NCI-H2196 treated with DMSO at 0.1 percent for 48 hours (cell line): ENCODE results near the gene PRPS1L1.

Source experiments
- DNase-seq: peaks from one replicate; lab custom pipeline; 2025; ENCODE audit not compliant: unreplicated experiment; lab: John Stamatoyannopoulos, UW

PRPS1L1 gene

DNA sequence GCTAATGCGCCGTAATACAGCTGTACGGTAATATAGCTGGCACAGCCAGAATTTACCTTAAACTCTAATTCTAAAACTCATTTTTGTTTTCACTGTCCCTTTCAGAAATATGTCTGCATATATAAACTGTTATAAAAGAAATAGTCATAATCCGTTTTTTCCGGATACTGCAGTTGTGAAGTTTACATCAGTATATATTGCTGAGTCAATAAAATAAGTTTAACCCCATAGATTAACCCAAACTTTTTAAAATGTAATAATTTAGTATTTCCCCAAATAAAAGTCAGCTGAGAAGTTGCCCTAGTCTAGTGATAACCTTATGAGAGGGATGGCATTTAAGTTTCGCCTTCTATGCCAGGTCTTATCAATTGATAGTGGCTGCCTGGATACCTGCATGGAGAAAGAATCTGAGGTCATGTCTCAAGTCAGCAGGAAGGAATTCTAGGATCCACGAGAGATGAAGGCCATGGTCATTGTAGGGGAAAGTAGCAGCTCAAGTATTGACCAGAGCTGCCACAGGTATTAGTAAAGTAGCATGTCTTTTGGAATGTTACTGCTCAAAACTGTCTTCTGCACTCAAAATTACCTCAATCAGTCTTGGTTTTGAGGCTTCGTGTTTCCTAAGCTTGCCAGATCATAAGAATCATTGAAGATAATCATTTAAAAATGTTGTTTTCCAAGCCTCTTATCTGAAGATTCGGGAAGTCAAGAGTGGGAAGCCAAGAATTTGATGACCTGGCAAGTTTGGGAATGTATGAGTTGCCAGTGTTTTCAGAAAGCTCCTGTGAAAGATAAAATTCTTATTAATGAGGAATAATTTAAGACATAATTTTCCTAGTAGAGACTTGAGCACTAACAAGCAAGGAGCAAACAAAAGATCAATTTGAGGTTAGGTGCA lies 10.8 kb downstream of the PRPS1L1 start:
- DNase-seq, result no peak

- no peak for DNase-seq
Observed at GRCh38 chr7:18013936-18014335, 13.7 kb downstream of the PRPS1L1 start.

- DNase-seq, result no peak
Observed at GRCh38 chr7:18004372-18004771, 23.3 kb downstream of the PRPS1L1 start.

DNA sequence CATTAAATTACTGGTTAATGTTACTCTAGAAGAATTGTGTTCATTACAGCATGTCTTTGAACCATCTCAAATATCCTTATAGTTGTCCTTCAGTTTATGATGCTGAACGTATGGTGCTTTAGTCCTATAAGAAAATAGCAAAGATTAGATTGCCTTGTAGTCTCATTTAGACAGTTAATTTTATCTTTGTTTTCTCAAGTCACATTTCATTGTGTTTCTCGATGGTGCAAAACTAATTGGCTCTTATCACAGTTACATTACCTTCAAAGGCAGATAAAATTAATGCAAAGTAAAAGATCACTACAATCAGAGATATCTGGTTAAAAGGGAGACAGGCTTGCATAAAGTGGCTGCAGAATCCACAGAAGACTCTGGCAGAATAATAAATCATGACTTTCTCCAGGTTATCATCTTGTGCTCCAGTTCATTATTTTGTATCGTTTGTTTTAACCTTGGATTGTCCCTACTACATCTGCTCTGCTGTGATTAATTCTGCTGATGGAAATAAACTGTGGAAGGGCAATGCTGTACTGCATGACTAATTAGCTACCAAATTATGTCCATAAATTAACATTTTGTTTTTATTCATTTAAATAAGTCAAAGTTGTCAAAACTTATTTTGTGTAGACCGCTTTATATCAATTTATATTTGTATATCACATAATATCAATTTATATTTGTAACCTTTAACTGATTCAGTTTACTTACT lies 24.2 kb downstream of the PRPS1L1 start:
- DNase-seq, result no peak

- DNase-seq, result no peak
Observed at GRCh38 chr7:17998692-17999091, 29.0 kb downstream of the PRPS1L1 start.

DNA sequence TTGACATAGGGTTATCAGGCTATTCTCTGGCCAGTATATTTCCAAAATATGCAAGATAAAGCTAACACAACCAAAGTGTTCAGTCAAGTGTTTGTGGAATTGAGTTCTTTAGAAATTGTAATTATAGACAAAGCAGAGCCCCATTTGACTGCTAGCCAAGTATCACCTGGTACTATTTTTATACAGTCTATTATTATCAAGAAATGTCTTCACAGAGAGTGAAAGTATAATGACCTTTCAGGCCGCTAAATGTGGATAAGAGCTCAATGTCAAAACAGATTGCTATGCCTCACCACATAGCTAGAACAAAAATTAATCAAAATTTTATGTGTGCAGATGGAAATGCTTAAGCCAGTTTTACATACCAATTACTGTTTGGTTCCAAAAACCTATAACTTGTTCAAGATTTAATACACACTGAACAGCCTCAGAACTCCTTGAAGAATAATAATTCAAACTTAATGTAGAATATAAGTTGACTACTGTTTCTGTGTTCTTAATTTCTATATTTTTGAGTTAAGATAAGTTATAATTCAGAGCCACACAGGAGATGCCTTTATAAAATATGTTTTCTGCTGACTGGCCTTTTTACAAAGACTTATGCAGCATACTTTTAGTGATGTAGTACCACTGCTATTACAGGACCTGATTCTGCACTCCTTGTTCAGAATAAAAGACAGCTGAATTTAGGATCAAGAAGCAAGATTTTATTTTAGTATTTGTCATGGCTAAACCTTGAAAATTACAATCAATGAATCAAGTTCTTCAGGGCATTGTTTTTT lies 31.0 kb downstream of the PRPS1L1 start:
- DNase-seq, result no peak

GRCh38 chr7:17996040-17996439 lies 31.6 kb downstream of the PRPS1L1 start:
- no peak for DNase-seq

DNA sequence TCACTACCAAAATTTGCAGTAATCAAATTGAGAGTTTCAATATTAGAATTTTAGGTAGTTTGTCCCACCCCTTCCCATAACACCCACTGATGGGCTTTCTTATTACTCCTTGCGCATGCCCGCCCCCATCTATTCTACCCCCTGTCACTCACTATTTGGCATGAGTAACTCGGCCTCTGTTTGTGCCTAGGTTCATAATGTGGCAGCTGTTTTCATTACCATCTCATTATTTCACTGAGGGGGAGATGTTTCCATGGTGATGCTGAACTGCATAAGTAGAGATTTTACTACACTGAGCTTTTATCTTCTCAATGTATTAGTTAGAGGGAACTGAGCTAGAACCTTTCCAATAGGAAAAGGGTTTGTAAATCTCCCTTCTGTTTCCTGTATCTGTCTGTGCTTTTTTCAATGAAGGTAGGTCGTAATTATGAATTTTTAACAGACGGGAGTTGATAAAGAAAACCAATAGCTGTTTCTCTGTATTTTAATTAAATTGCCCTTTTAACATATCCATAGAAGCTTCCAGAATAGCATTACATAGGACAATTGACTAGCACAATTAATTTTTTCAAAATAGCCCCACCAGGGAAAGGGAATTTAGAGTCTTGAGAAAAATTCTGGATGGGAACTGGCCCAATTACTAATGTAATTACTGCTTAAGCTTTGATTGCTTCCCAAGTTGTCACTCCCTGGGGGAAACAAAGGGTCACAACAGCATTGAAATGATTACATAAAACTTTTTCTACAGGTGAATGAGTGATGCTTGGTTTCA lies 33.4 kb downstream of the PRPS1L1 start:
- no peak for DNase-seq

DNA sequence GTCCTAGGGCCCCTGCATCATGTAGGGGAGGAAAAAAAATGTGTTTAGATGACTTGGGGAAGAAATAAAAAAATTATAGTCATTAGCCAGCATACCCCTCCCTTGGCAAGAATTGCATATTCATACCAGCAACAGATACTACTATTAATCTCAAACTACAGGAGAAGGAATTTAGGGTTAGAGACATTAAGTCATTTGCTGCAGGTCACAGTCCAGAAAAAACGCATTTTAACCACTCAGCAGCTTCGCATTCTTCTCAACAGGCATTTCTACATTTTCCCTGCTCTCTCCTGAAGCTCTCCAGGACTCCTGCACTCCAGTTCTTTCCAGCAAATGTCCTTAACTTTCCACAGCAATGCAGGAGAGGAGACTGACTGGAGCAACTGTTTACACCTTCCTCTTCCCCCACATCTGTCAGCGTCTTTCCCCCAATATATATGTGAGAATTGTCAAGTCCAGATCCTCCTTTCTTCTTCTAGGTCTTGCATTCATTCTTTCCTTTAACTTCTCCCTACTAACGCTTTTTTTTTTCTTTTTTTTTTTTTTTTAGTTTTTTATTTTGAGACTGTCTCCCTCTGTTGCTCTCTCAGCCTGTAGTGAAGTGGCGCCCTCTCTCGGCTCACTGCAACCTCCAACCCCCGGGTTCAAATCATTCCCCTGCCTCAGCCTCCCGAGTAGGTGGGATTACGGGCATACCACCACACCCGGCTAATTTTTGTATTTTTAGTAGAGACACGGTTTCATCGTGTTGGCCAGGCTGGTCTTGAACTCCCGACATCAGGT lies 35.6 kb downstream of the PRPS1L1 start:
- no peak for DNase-seq

DNA sequence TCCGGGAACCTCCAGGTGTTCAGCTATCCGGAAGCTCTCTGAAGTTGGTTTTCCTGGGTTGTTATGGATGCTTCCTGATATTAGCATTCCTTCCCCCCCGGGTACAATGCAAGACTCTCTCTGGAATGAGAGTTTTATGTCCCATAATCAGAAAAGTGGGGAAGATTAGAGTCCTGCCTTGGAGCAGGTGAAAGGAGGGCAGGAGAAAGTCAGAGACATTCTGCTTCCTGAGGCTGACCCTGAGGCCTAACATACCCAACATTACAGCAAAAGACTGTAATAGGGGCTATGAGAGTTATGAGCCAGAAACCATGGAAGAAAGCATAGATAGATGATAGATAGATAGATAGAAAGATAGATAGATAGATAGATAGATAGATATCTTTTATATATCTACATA lies 36.9 kb downstream of the PRPS1L1 start:
- no peak for DNase-seq

GRCh38 chr7:17989546-17989945 lies 38.1 kb downstream of the PRPS1L1 start:
- no peak for DNase-seq

DNA sequence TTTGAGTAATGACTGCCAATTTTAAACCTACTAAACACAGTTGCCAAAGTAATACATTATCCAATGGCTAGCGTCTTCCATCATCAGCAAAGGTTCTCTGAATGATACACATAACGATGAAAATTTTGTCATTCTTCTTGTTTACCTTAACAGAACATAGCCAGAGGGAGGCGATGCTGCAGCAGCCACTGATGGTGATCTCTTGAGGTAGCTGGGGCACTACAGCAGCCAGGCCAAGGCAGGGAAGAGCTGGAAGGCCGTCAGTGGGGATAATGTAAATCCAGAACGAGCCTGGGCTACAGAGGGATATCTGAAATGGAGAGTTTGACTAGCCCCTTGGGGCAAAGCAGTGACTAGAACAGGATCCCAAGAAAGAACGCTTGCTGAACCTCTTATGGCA lies 38.8 kb downstream of the PRPS1L1 start:
- no peak for DNase-seq

DNA sequence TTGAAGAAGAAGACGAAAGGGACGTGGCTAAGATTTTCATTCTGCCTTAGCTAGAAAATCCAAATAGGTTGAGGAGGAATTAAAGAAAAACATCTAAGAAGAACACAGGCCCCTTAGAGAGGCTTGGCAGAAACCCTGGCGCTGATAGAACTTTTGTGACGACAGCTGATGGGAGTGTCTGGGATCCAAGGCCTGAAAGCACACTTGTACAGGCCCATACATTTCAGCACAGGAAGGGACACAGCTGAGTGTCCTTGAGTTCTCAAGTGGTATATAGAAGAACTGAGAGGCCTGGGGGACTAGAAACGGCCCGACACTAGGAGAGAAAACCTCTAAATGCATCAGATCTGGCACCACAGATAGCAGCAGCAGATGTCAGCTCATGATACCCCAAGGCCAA lies 39.5 kb downstream of the PRPS1L1 start:
- no peak for DNase-seq

DNA sequence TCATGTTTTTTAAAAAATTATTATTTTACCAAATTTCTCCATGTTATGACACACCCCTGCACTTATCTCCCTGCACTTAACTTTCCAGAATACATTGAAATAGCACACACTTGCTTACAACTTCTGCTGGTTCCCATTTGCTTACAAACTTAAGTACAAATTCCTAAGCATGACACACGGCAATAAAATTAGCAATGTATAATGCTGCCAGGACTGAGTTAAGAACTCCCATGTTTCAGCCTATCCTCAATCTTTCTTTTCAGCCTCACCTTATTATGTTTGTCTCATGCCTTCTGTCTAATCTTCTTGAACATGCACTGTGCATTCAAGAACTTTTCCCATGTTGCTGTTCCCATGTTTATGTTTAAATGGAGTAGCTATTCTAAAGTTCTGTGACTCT lies 40.8 kb downstream of the PRPS1L1 start:
- DNase-seq, result no peak

- DNase-seq, result no peak
Observed at GRCh38 chr7:17985473-17986239, 42.0 kb downstream of the PRPS1L1 start.

GRCh38 chr7:17984288-17984687 lies 43.4 kb downstream of the PRPS1L1 start:
- DNase-seq, result no peak

GRCh38 chr7:17983221-17984062 lies 44.2 kb downstream of the PRPS1L1 start:
- no peak for DNase-seq

DNA sequence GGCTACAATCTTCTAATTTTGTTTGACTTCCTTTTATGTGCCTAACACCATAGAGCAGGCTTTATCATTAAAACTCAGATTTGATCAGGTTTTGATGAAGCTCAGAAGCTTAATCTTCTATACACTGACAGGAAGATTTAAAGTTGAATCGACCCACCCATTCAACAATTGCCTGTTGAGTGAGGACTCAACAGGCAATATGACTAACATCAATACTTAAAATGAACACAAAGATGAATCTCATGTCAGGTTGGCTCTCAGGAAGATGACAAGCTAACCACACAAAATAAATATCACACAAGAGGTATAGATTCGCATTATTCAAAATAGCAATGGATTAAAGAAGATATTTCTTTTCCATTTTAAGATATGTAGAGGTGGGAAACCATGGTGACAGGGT lies 50.7 kb downstream of the PRPS1L1 start:
- no peak for DNase-seq
